HG03196 (cell line): ENCODE measurements around the gene ZPBP.
"Not testable (repeated sequence)": the region's sequence is repeated elsewhere in the genome, so short reads cannot be mapped to it uniquely, and the experiment has no call there.

Experiments
- ATAC-seq: cut with Tn5 transposase; IDR thresholded peaks from one replicate; pipeline ENCODE4 v1.9.1; 2021; ENCODE audit not compliant: unreplicated experiment

ZPBP gene

GRCh38 chr7:50047716-50048115, 45.3 kb downstream of the ZPBP start:
- no peak for ATAC-seq

- not testable (repeated sequence) for ATAC-seq
Measured at GRCh38 chr7:50041165-50041564, 51.9 kb downstream of the ZPBP start.

GRCh38 chr7:50037086-50037485, 56.0 kb downstream of the ZPBP start:
- no peak for ATAC-seq

GRCh38 chr7:50022991-50023390, 70.1 kb downstream of the ZPBP start:
- no peak for ATAC-seq

- ATAC-seq, result no peak
Measured at GRCh38 chr7:50022451-50022850, 70.6 kb downstream of the ZPBP start.

GRCh38 chr7:49995681-49996080, 97.4 kb downstream of the ZPBP start:
- no peak for ATAC-seq

- no peak for ATAC-seq
Measured at GRCh38 chr7:49986191-49986590, 106.9 kb downstream of the ZPBP start.

- no peak for ATAC-seq
Measured at GRCh38 chr7:49980465-49980864, 112.6 kb downstream of the ZPBP start.

- ATAC-seq, result no peak
Measured at GRCh38 chr7:49976238-49976637, 116.8 kb downstream of the ZPBP start.

- no peak for ATAC-seq
Measured at GRCh38 chr7:49974035-49974434, 119.0 kb downstream of the ZPBP start.

- no peak for ATAC-seq
Measured at GRCh38 chr7:49937608-49938007, 155.4 kb downstream of the ZPBP start.

GRCh38 chr7:49931627-49932026, 161.4 kb downstream of the ZPBP start:
- ATAC-seq, result no peak

- ATAC-seq, result no peak
Measured at GRCh38 chr7:49928787-49929186, 164.3 kb downstream of the ZPBP start.

- ATAC-seq, result no peak
Measured at GRCh38 chr7:49927631-49928030, 165.4 kb downstream of the ZPBP start.

GRCh38 chr7:49926720-49927119, 166.3 kb downstream of the ZPBP start:
- ATAC-seq, result no peak

- ATAC-seq, result no peak
Measured at GRCh38 chr7:49911909-49912308, 181.1 kb downstream of the ZPBP start.

GRCh38 chr7:49894543-49894942, 198.5 kb downstream of the ZPBP start:
- no peak for ATAC-seq

- ATAC-seq, result no peak
Measured at GRCh38 chr7:49893131-49893530, 199.9 kb downstream of the ZPBP start.

- ATAC-seq, result no peak
Measured at GRCh38 chr7:49892481-49892880, 200.6 kb downstream of the ZPBP start.
